HepG2 (cell line): ENCODE measurements around the gene MTF1. TPM values are rescaled to one million over a fixed set of nuclear protein-coding genes. Genes with fewer than 3 reads are reported as not detected.
A peak's percentile ranks its signal among the peaks of the same experiment; 100 is the strongest.

Experiments
- ARNT2 ChIP-seq: sonication (generic); formaldehyde crosslinking; IDR thresholded peaks from 2 replicates; pipeline ENCODE4 v1.8.0; 2022; ENCODE audit warnings: mild to moderate bottlenecking, low read depth, missing genetic modification reagents, moderate library complexity
- CBX2 ChIP-seq, 2 experiments: fragments of 200-600 bp in 1 of 2; sonication (generic); formaldehyde crosslinking in 1 of 2; IDR thresholded peaks; 2 replicates each; pipeline versions ENCODE4 v1.7.0 to v1.8.1; 2018 to 2022; ENCODE audit warnings: low read depth in 2 of 2, low read length in 1 of 2, mild to moderate bottlenecking in 1 of 2, missing genetic modification reagents in 1 of 2
- CEBPB ChIP-seq: IDR thresholded peaks from 2 replicates; pipeline ENCODE4 v1.6.1; 2011; ENCODE audit warnings: low read depth, low read length, improper control_type of control experiment, borderline replicate concordance
- CREBL2 ChIP-seq: sonication (generic); formaldehyde crosslinking; IDR thresholded peaks from 2 replicates; pipeline ENCODE4 v1.8.1; 2023; ENCODE audit warnings: missing genetic modification reagents, mild to moderate bottlenecking, borderline replicate concordance
- ETV6 ChIP-seq: sonication (generic); formaldehyde crosslinking; conservative IDR thresholded peaks from 2 replicates; pipeline ENCODE4 v1.4.0; 2020; ENCODE audit warnings: missing genetic modification reagents
- FLYWCH1 ChIP-seq: sonication (generic); formaldehyde crosslinking; IDR thresholded peaks from 2 replicates; pipeline ENCODE4 v1.8.1; 2023; ENCODE audit warnings: mild to moderate bottlenecking, missing genetic modification reagents
- GATA4 ChIP-seq: sonication (generic); IDR thresholded peaks from 2 replicates; pipeline ENCODE4 v1.6.1; 2016; ENCODE audit warnings: antibody characterized with exemption, low read depth, borderline replicate concordance
- GFI1 ChIP-seq: sonication (generic); formaldehyde crosslinking; IDR thresholded peaks from 2 replicates; pipeline ENCODE4 v1.5.0; 2020; ENCODE audit warnings: missing genetic modification reagents, mild to moderate bottlenecking, borderline replicate concordance
- GTF2F1 ChIP-seq: fragments of 150-350 bp; IDR thresholded peaks from 2 replicates; pipeline ENCODE4 v1.6.1; 2014; ENCODE audit warnings: low read length
- HES4 ChIP-seq: sonication (generic); formaldehyde crosslinking; IDR thresholded peaks from 2 replicates; pipeline ENCODE4 v1.9.0; 2021; ENCODE audit warnings: mild to moderate bottlenecking, missing genetic modification reagents, borderline replicate concordance
- MIXL1 ChIP-seq: IDR thresholded peaks from 2 replicates; pipeline ENCODE4 v1.6.1; 2016
- SMC3 ChIP-seq: IDR thresholded peaks from 2 replicates; pipeline ENCODE4 v1.6.1; 2011; ENCODE audit warnings: low read length, improper control_type of control experiment
- ZBTB4 ChIP-seq: sonication (generic); formaldehyde crosslinking; IDR thresholded peaks from 2 replicates; pipeline ENCODE4 v1.4.0; 2020; ENCODE audit warnings: missing genetic modification reagents, mild to moderate bottlenecking, borderline replicate concordance
- ZKSCAN1 ChIP-seq: fragments of 150-350 bp; IDR thresholded peaks from 2 replicates; pipeline ENCODE4 v1.6.1; 2014; ENCODE audit warnings: low read length
- ZNF12 ChIP-seq: sonication (generic); formaldehyde crosslinking; IDR thresholded peaks from 2 replicates; pipeline ENCODE4 v1.5.0; 2020; ENCODE audit warnings: missing genetic modification reagents
- ZNF143 ChIP-seq: sonication (generic); formaldehyde crosslinking; IDR thresholded peaks from 2 replicates; pipeline ENCODE4 v1.4.0; 2020; ENCODE audit warnings: missing genetic modification reagents
- ZNF230 ChIP-seq: sonication (generic); formaldehyde crosslinking; IDR thresholded peaks from 2 replicates; pipeline ENCODE4 v1.4.0; 2020; ENCODE audit warnings: mild to moderate bottlenecking, missing genetic modification reagents
- ZNF282 ChIP-seq: fragments of 450-650 bp; IDR thresholded peaks from 2 replicates; pipeline ENCODE4 v1.6.1; 2018; ENCODE audit not compliant: partially characterized antibody
- ZNF329 ChIP-seq: sonication (generic); formaldehyde crosslinking; IDR thresholded peaks from 2 replicates; pipeline ENCODE4 v1.9.0; 2021; ENCODE audit warnings: low read depth, mild to moderate bottlenecking, missing genetic modification reagents
- ZNF660 ChIP-seq: sonication (generic); formaldehyde crosslinking; IDR thresholded peaks from 2 replicates; pipeline ENCODE4 v1.5.1; 2020; ENCODE audit warnings: mild to moderate bottlenecking, low read depth, missing genetic modification reagents, borderline replicate concordance
- ZNF777 ChIP-seq: sonication (generic); formaldehyde crosslinking; IDR thresholded peaks from 2 replicates; pipeline ENCODE4 v1.4.0; 2020; ENCODE audit warnings: missing genetic modification reagents
- ZNF878 ChIP-seq: sonication (generic); formaldehyde crosslinking; IDR thresholded peaks from 2 replicates; pipeline ENCODE4 v1.8.1; 2023; ENCODE audit warnings: mild to moderate bottlenecking, missing genetic modification reagents, moderate library complexity
- ZSCAN21 ChIP-seq: sonication (generic); formaldehyde crosslinking; IDR thresholded peaks from 2 replicates; pipeline ENCODE4 v1.8.0; 2022; ENCODE audit warnings: mild to moderate bottlenecking, missing genetic modification reagents, moderate library complexity, borderline replicate concordance
- polyA plus RNA-seq, 8 experiments: library from polyadenylated mRNA; depleted of rRNA in 3 of 8; stranded (reverse) in 7 of 8; unstranded in 1 of 8; fragments of >200 nt; fragmentation: Illumina TruSeq in 4 of 8; extraction: Trizol in 4 of 8; gene quantifications; 2 replicates each; pipeline versions ENCODE4 v1.2.1 to v1.2.3, GENCODE V29; 2011 to 2016; ENCODE audit warnings: low read depth in 4 of 8, missing spikeins in 1 of 8, mixed read lengths in 1 of 8; ENCODE audit not compliant: insufficient read depth in 1 of 8
- total RNA-seq, 5 experiments: library from RNA; depleted of rRNA; stranded (reverse); fragments of >200 nt; fragmentation: Illumina TruSeq; extraction: Trizol; gene quantifications; 2 replicates each; pipeline ENCODE4 v1.2.3, GENCODE V29; 2016; ENCODE audit warnings: low read depth in 1 of 5
- TF ChIP-seq, protein P1 (sequence below): sonication (generic); formaldehyde crosslinking; conservative IDR thresholded peaks from 2 replicates; pipeline ENCODE4 v1.4.0; 2020; ENCODE audit warnings: missing genetic modification reagents

Gene MTF1
- total and polyA plus RNA-seq, 2 of the 13 experiments (the other 11 are each of a cell fraction or from before 2014, with no cell fraction given): 2.4 to 3.3 TPM

DNA sequence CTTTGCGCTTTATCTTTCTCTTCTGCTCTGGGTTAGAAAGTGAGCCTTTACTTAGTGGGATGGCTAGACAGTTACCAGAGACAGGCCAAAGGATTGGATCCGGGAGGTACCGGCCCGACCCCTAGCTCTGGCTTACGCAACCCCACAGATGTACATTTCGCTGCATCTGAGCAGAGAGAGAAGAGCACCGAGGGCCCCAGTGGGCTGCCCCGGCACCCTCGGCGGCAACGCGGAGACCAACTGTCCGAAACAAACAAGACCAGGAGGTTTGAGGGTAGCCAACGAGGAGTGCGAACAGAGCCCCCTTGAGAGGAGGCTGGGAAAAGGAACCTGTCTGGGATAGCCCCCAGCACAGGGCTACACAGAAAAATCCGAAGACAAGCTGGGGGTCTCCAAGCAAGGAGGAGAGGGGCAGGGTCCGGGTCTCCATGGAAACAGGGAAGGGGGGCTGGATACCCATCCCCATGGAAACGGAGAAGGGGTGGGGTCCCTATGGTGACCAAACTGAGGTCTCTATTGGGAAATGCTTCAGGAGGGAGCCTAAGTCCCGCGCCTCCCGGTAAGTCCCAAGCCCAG lies 373 bp downstream of the MTF1 start (continued):
- no peak for TF ChIP-seq ZNF230 (CRISPR knock-in tag)
- TF ChIP-seq ARNT2 (CRISPR knock-in tag): no peak
- no peak for TF ChIP-seq ZBTB4
- no peak for TF ChIP-seq ZKSCAN1
- TF ChIP-seq, protein P1, sequence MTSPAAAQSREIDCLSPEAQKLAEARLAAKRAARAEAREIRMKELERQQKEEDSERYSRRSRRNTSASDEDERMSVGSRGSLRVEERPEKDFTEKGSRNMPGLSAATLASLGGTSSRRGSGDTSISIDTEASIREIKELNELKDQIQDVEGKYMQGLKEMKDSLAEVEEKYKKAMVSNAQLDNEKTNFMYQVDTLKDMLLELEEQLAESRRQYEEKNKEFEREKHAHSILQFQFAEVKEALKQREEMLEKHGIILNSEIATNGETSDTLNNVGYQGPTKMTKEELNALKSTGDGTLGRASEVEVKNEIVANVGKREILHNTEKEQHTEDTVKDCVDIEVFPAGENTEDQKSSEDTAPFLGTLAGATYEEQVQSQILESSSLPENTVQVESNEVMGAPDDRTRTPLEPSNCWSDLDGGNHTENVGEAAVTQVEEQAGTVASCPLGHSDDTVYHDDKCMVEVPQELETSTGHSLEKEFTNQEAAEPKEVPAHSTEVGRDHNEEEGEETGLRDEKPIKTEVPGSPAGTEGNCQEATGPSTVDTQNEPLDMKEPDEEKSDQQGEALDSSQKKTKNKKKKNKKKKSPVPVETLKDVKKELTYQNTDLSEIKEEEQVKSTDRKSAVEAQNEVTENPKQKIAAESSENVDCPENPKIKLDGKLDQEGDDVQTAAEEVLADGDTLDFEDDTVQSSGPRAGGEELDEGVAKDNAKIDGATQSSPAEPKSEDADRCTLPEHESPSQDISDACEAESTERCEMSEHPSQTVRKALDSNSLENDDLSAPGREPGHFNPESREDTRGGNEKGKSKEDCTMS: no peak
- no peak for TF ChIP-seq ZNF12 (CRISPR knock-in tag)
- TF ChIP-seq HES4 (CRISPR knock-in tag): no peak
- no peak for TF ChIP-seq MIXL1 (CRISPR knock-in tag)
- TF ChIP-seq GTF2F1: no peak
- TF ChIP-seq ZNF282: no peak
- TF ChIP-seq ZNF777 (CRISPR knock-in tag): no peak
- no peak for TF ChIP-seq ZNF660 (CRISPR knock-in tag)
- TF ChIP-seq GFI1 (CRISPR knock-in tag): no peak
- no peak for TF ChIP-seq CBX2 (IDR thresholded peaks at IDR 0.05; ENCODE audit: low read depth, low read length)
- TF ChIP-seq CBX2 (CRISPR knock-in tag; IDR thresholded peaks at IDR 0.05; ENCODE audit: low read depth): no peak
- no peak for TF ChIP-seq SMC3
- TF ChIP-seq ETV6: no peak
- TF ChIP-seq ZNF329 (CRISPR knock-in tag): no peak
- no peak for TF ChIP-seq ZSCAN21 (CRISPR knock-in tag)
- no peak for TF ChIP-seq CREBL2 (CRISPR knock-in tag)
- 0 out of 2 replicates have a peak, but pooled peaks have one; percentile 14 for TF ChIP-seq FLYWCH1 (CRISPR knock-in tag)
- no peak for TF ChIP-seq ZNF878 (CRISPR knock-in tag)
- peak; percentile 45; the same call in 1 of the 2 replicates for TF ChIP-seq CEBPB
- no peak for TF ChIP-seq ZNF143 (CRISPR knock-in tag)
- TF ChIP-seq GATA4: no peak
